Measurements from ENCODE around the gene PRKN.

Gene PRKN

GRCh38 chr6:161679980-161680538 lies 1047.5 kb downstream of the PRKN start:
- DNase-seq, result no peak

GRCh38 chr6:161677188-161677587 lies 1050.4 kb downstream of the PRKN start:
- DNase-seq, result no peak

GRCh38 chr6:161676586-161676985 lies 1051.0 kb downstream of the PRKN start:
- DNase-seq, result no peak

- DNase-seq, result no peak
These were observed 1052.5 kb downstream of the PRKN start for GRCh38 chr6:161674930-161675682.

- DNase-seq, result no peak
These were observed 1054.5 kb downstream of the PRKN start for GRCh38 chr6:161673026-161673425.

- DNase-seq, result no peak
These were observed 1056.4 kb downstream of the PRKN start for GRCh38 chr6:161671117-161671516.

- no peak for DNase-seq
These were observed 1058.9 kb downstream of the PRKN start for GRCh38 chr6:161668665-161669064.

- no peak for DNase-seq
These were observed 1059.6 kb downstream of the PRKN start for GRCh38 chr6:161667957-161668356.

- DNase-seq, result no peak
These were observed 1063.9 kb downstream of the PRKN start for GRCh38 chr6:161663682-161664081.

- DNase-seq, result no peak
These were observed 1066.6 kb downstream of the PRKN start for GRCh38 chr6:161660666-161661571.

GRCh38 chr6:161658211-161658610 lies 1069.4 kb downstream of the PRKN start:
- DNase-seq, result no peak

GRCh38 chr6:161654209-161654608 lies 1073.4 kb downstream of the PRKN start:
- no peak for DNase-seq

GRCh38 chr6:161651949-161652348 lies 1075.6 kb downstream of the PRKN start:
- DNase-seq, result no peak

- DNase-seq, result no peak
These were observed 1077.7 kb downstream of the PRKN start for GRCh38 chr6:161649841-161650240.

- no peak for DNase-seq
These were observed 1078.5 kb downstream of the PRKN start for GRCh38 chr6:161649068-161649467.

- no peak for DNase-seq
These were observed 1080.3 kb downstream of the PRKN start for GRCh38 chr6:161647234-161647633.

GRCh38 chr6:161644521-161644920 lies 1083.0 kb downstream of the PRKN start:
- no peak for DNase-seq

- DNase-seq, result no peak
These were observed 1086.4 kb downstream of the PRKN start for GRCh38 chr6:161641175-161641574.

GRCh38 chr6:161639772-161640171 lies 1087.8 kb downstream of the PRKN start:
- DNase-seq, result no peak

- no peak for DNase-seq
These were observed 1089.9 kb downstream of the PRKN start for GRCh38 chr6:161637658-161638057.

GRCh38 chr6:161636882-161637430 lies 1090.6 kb downstream of the PRKN start:
- no peak for DNase-seq

GRCh38 chr6:161635975-161636374 lies 1091.6 kb downstream of the PRKN start:
- DNase-seq, result no peak

- no peak for DNase-seq
These were observed 1092.7 kb downstream of the PRKN start for GRCh38 chr6:161634916-161635315.
